Caco-2 (cell line): ENCODE data around the gene EPS15. TPM values are rescaled to one million over a fixed set of nuclear protein-coding genes. Genes with fewer than 3 reads are reported as not detected.

Experiments used
- BruUV-seq: library from RNA; stranded (reverse); fragments of 400-500 nt; replicated peaks from 2 replicates; lab custom pipeline; 2021; lab: Mats Ljungman, UMichigan
- CTCF ChIA-PET: fragments of 300-600 bp; sonication (Branson Sonifier 250); formaldehyde crosslinking; loops from one replicate; lab custom pipeline; 2022; ENCODE audit warnings: antibody characterized with exemption; lab: Charles Lee
- POLR2A ChIA-PET: fragments of 300-600 bp; sonication (Branson Sonifier 250); formaldehyde crosslinking; loops from one replicate; lab custom pipeline; 2022; ENCODE audit warnings: antibody characterized with exemption; lab: Charles Lee
- DNase-seq, 2 experiments: peaks; one replicate each; pipeline versions ENCODE4 v3.0.0 to v3.0.0-alpha.2; 2020 to 2022
- H3K27me3 ChIP-seq: replicated peaks from 2 replicates; pipeline ENCODE4 v1.6.0; 2011; ENCODE audit warnings: low read length; ENCODE audit not compliant: control insufficient read depth, insufficient read depth
- H3K36me3 ChIP-seq: 2 replicates; pipeline ENCODE4 v1.5.1; 2011; ENCODE audit warnings: low read length; ENCODE audit not compliant: control insufficient read depth, insufficient read depth
- H3K4me1 ChIP-seq: fragments of 250-450 bp; sonication (Bioruptor Pico); 2 replicates; pipeline ENCODE4 v1.5.1; 2020; ENCODE audit warnings: mild to moderate bottlenecking
- H3K4me3 ChIP-seq: 2 replicates; pipeline ENCODE4 v1.5.1; 2011; ENCODE audit warnings: low read depth, mild to moderate bottlenecking, control low read depth, low read length
- H3K9me3 ChIP-seq: fragments of 250-450 bp; sonication (Bioruptor Pico); 2 replicates; pipeline ENCODE4 v1.5.1; 2020; ENCODE audit warnings: mild to moderate bottlenecking, moderate library complexity
- H3K27ac Mint-ChIP-seq: one replicate; pipeline ENCODE4 v1.8.0; 2022; ENCODE audit warnings: mixed read lengths; ENCODE audit not compliant: unreplicated experiment
- H3K27me3 Mint-ChIP-seq: one replicate; pipeline ENCODE4 v1.8.0; 2022; ENCODE audit warnings: mixed read lengths; ENCODE audit not compliant: insufficient read depth, unreplicated experiment
- H3K36me3 Mint-ChIP-seq: one replicate; pipeline ENCODE4 v1.8.0; 2022; ENCODE audit warnings: mild to moderate bottlenecking, mixed read lengths; ENCODE audit not compliant: insufficient read depth, unreplicated experiment
- H3K4me1 Mint-ChIP-seq: one replicate; pipeline ENCODE4 v1.8.0; 2022; ENCODE audit warnings: low read depth, mixed read lengths; ENCODE audit not compliant: unreplicated experiment
- H3K4me3 Mint-ChIP-seq: one replicate; pipeline ENCODE4 v1.8.0; 2022; ENCODE audit warnings: mild to moderate bottlenecking, moderate library complexity, mixed read lengths; ENCODE audit not compliant: unreplicated experiment
- H3K9me3 Mint-ChIP-seq: one replicate; pipeline ENCODE4 v1.8.0; 2022; ENCODE audit warnings: mixed read lengths; ENCODE audit not compliant: unreplicated experiment
- intact Hi-C: fragments of 100-400 bp; cut with micrococcal nuclease; formaldehyde crosslinking; loops from one replicate; pipeline ENCODE4 v1.10.0; 2022; ENCODE audit not compliant: unreplicated experiment
- total RNA-seq: library from RNA; stranded (reverse); gene quantifications from 2 replicates; pipeline ENCODE4 v1.2.3, GENCODE V29; 2022
- TF ChIP-seq, protein P1 (sequence below), 2 experiments: fragments of 200-600 bp in 1 of 2; IDR thresholded peaks; 1 replicate in 1 of 2; 2 replicates in 1 of 2; pipeline versions ENCODE4 v1.5.1 to v1.8.0; 2011 to 2022; ENCODE audit warnings: antibody characterized with exemption in 1 of 2, control low read depth in 1 of 2, inconsistent platforms in 1 of 2, low read depth in 1 of 2, low read length in 1 of 2, mild to moderate bottlenecking in 1 of 2, moderate library complexity in 1 of 2; ENCODE audit not compliant: insufficient read depth in 1 of 2, severe bottlenecking in 1 of 2, unreplicated experiment in 1 of 2

EPS15 gene
- total RNA-seq, 1 experiment from 2014 or later = 41.5 TPM

DNA sequence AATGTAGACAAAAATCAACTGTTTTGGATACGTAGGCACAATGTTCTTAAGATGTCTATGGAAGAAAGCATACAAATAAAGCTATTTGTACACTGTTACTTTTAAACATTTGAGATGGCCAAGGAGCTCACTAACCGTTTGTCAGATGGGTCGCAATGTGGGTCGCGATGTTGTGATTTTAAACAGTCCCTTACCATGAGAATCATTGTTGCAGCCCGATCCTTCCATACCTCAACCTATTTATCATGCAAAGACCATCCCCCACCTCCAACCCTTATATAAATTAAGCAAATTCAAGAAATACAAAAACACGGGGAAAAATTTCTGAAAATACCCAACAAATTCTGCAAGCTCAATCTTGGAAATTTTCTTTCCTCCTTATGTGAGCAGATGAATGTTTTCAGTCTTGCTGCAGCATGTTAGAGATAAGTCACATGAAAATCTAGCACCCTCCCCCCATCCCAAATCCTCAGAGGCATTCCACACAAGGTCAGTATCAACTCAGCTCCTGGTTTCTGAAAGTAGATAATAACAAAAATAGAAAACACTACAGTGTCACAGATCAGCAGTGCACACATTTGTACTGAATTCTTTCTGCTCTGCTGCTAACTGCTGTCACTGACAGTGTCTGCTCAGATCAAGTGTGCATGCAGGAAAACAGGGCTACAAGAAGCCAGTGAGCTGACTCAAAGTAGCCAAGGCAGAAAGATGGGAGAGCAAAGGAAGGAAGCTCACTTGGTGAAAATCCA, 95.8 kb downstream of the EPS15 start:
- no peak for DNase-seq
- intact Hi-C loops = no loop called here
- Mint-ChIP-seq H3K36me3 (peaks cover 10% of the 10 kb centered on the region), H3K4me3 (no peak overlapping the region), H3K27me3 (no peaks in the 10 kb centered on the region), H3K4me1 (peaks cover 13% of the 10 kb centered on the region), H3K9me3 (no peaks in the 10 kb centered on the region), H3K27ac (no peak overlapping the region)
- ChIA-PET POLR2A (no interaction called here), CTCF (no interaction called here)
- TF ChIP-seq, protein P1, sequence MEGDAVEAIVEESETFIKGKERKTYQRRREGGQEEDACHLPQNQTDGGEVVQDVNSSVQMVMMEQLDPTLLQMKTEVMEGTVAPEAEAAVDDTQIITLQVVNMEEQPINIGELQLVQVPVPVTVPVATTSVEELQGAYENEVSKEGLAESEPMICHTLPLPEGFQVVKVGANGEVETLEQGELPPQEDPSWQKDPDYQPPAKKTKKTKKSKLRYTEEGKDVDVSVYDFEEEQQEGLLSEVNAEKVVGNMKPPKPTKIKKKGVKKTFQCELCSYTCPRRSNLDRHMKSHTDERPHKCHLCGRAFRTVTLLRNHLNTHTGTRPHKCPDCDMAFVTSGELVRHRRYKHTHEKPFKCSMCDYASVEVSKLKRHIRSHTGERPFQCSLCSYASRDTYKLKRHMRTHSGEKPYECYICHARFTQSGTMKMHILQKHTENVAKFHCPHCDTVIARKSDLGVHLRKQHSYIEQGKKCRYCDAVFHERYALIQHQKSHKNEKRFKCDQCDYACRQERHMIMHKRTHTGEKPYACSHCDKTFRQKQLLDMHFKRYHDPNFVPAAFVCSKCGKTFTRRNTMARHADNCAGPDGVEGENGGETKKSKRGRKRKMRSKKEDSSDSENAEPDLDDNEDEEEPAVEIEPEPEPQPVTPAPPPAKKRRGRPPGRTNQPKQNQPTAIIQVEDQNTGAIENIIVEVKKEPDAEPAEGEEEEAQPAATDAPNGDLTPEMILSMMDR (IDR thresholded peaks at IDR 0.05; ENCODE audit: insufficient read depth in 1 of 2, low read depth in 1 of 2, low read length in 1 of 2, severe bottlenecking in 1 of 2, unreplicated experiment in 1 of 2) = no peak
- Histone ChIP-seq H3K4me3 (no peak overlapping the region), H3K9me3 (no peaks in the 10 kb centered on the region), H3K27me3 (no peaks in the 10 kb centered on the region), H3K36me3 (no peaks in the 10 kb centered on the region), H3K4me1 (no peaks in the 10 kb centered on the region; the same call in 1 of the 2 replicates)
- BruUV-seq = no TSS peak

DNA sequence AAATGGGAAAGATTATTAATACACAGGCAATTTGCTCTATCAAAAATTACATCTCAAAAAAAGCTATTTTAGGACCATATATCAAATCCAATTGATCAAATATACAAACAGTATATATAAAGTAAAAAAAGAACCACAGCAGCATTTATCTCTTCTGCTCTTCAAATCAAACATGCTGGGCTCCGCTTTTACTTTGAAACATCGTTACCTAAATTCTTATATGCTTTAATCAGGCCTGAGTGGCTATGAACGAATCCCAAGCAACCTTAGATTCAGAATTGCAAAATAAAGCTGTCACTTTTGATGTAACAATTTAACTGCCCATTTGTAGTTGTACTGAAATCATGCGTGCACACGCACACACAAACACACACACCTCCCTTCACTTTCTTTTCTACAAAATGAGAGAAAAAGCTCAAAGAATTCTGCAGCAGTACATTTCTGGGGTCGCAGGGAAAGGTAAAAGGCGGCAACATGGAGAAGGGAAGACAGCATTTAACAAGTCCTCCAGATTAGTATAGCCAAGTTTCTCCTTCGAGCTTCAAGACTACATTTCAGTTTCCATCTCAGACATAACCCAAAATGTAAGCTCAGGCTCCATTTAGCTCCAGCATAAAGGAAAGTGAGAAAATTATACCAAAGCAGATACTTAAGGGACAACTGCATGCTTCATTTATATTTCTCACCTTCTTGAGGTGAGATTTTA, 96.5 kb downstream of the EPS15 start:
- no TSS peak for BruUV-seq
- Histone ChIP-seq H3K9me3 (no peaks in the 10 kb centered on the region), H3K4me3 (no peak overlapping the region), H3K4me1 (no peaks in the 10 kb centered on the region; the same call in none of the 2 replicates), H3K27me3 (no peaks in the 10 kb centered on the region), H3K36me3 (no peaks in the 10 kb centered on the region)
- CTCF ChIA-PET = interaction anchor here (0.6 kb wide), 1 partner anchor 51 kb away, joined by 3 read pairs; no protein-coding TSS in a partner anchor
- H3K9me3 Mint-ChIP-seq = no peaks in the 10 kb centered on the region
- no peak for DNase-seq
- POLR2A ChIA-PET = no interaction called here
- H3K4me1 Mint-ChIP-seq = peaks cover 20% of the 10 kb centered on the region
- no peak overlapping the region for H3K4me3 Mint-ChIP-seq
- intact Hi-C loops = no loop called here
- no peaks in the 10 kb centered on the region for H3K27me3 Mint-ChIP-seq
- H3K36me3 Mint-ChIP-seq = peaks cover 10% of the 10 kb centered on the region
- TF ChIP-seq, protein P1 (IDR thresholded peaks at IDR 0.05; ENCODE audit: insufficient read depth in 1 of 2, low read depth in 1 of 2, low read length in 1 of 2, severe bottlenecking in 1 of 2, unreplicated experiment in 1 of 2) = no peak
- H3K27ac Mint-ChIP-seq = peak overlapping the region; percentile 71

DNA sequence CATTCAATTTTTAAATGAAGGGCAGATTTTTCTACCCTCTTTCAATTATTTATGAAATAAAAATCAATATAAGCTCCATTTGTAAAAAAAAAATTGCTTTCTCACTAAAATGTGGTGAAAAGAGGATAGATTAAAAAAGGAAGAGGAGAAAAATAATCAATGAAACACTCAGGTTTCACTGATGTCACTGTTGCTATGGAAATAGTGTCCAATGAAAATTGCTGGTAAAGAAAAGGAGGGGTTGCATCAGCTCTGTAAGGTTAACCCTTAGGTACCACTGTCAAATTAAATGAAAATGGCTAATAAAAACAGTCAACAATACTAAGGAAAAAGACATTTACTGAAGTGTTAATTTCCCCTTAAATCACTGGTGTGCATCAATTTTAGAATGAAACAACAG, 97.1 kb downstream of the EPS15 start:
- no peaks in the 10 kb centered on the region for H3K36me3 ChIP-seq
- Mint-ChIP-seq H3K27me3 (no peaks in the 10 kb centered on the region), H3K9me3 (no peaks in the 10 kb centered on the region), H3K4me1 (peaks cover 23% of the 10 kb centered on the region), H3K4me3 (no peak overlapping the region), H3K27ac (peak overlapping the region; percentile 71), H3K36me3 (peaks cover 10% of the 10 kb centered on the region)
- no peak overlapping the region for H3K4me3 ChIP-seq
- no TSS peak for BruUV-seq
- ChIA-PET CTCF (interaction anchor here (0.6 kb wide), 1 partner anchor 51 kb away, joined by 3 read pairs; no protein-coding TSS in a partner anchor), POLR2A (no interaction called here)
- H3K4me1 ChIP-seq = no peaks in the 10 kb centered on the region; the same call in none of the 2 replicates
- peak in 1 of 2 experiments; percentile 32 for DNase-seq
- TF ChIP-seq, protein P1 (IDR thresholded peaks at IDR 0.05; ENCODE audit: insufficient read depth in 1 of 2, low read depth in 1 of 2, low read length in 1 of 2, severe bottlenecking in 1 of 2, unreplicated experiment in 1 of 2) = no peak
- no peaks in the 10 kb centered on the region for H3K27me3 ChIP-seq
- intact Hi-C loops = no loop called here
- H3K9me3 ChIP-seq = no peaks in the 10 kb centered on the region
